BJ (cell line): Measurements from ENCODE around the gene SORL1. TPM values are rescaled to one million over a fixed set of nuclear protein-coding genes. Genes with fewer than 3 reads are reported as not detected.

Source experiments
- CTCF ChIA-PET: fragments of 350-600 bp; formaldehyde crosslinking; extraction: SDS; loops from one replicate; lab custom pipeline; 2021; ENCODE audit warnings: antibody characterized with exemption, inconsistent platforms; lab: Yijun Ruan, JAX
- POLR2A ChIA-PET: fragments of 300-600 bp; sonication (Branson Sonifier 250); formaldehyde crosslinking; extraction: SDS; loops from one replicate; lab custom pipeline; 2021; ENCODE audit warnings: antibody characterized with exemption; lab: Charles Lee
- DNase-seq: peaks from one replicate; pipeline ENCODE4 v3.0.0-alpha.2; 2011; ENCODE audit warnings: low read depth
- H3K27me3 ChIP-seq: 2 replicates; pipeline ENCODE4 v1.6.0; 2011; ENCODE audit warnings: low read length; ENCODE audit not compliant: control insufficient read depth, insufficient read depth
- H3K36me3 ChIP-seq: 2 replicates; pipeline ENCODE4 v1.5.1; 2011; ENCODE audit warnings: low read length; ENCODE audit not compliant: control insufficient read depth, insufficient read depth
- H3K4me3 ChIP-seq: 2 replicates; pipeline ENCODE4 v1.5.1; 2011; ENCODE audit warnings: low read depth, mild to moderate bottlenecking, control low read depth, low read length
- CTCF ChIP-seq: IDR thresholded peaks from 2 replicates; pipeline ENCODE4 v1.5.1; 2011; ENCODE audit warnings: low read depth, mild to moderate bottlenecking, control low read depth, inconsistent platforms, low read length, moderate library complexity; ENCODE audit not compliant: insufficient read depth
- polyA plus RNA-seq: library from polyadenylated mRNA; depleted of rRNA; stranded (reverse); fragments of >200 nt; gene quantifications from 2 replicates; pipeline ENCODE4 v1.2.3, GENCODE V29; 2011

The SORL1 gene
- polyA plus RNA-seq, 1 experiment, result 1.4 TPM

- no peak for DNase-seq
- ChIA-PET CTCF (interaction anchor here (0.9 to 2.3 kb wide), 2 partner anchors 13 to 14 kb away, joined by 3 to 7 read pairs; no protein-coding TSS in a partner anchor), POLR2A (no interaction called here)
- no peak for TF ChIP-seq CTCF
- Histone ChIP-seq H3K36me3 (no peaks in the 10 kb centered on the region), H3K27me3 (no peaks in the 10 kb centered on the region), H3K4me3 (no peak overlapping the region)
Measured at GRCh38 chr11:121578251-121578976, 126.3 kb downstream of the SORL1 start.

- no peaks in the 10 kb centered on the region for H3K27me3 ChIP-seq
- H3K36me3 ChIP-seq, result no peaks in the 10 kb centered on the region
- H3K4me3 ChIP-seq, result no peak overlapping the region
- TF ChIP-seq CTCF, result no peak
- ChIA-PET CTCF (interaction anchor here (2.4 kb wide), 1 partner anchor 11 kb away, joined by 7 read pairs; no protein-coding TSS in a partner anchor), POLR2A (interaction anchor here (0.6 kb wide), 1 partner anchor 1449 kb away, joined by 3 read pairs; no protein-coding TSS in a partner anchor)
- no peak for DNase-seq
Measured at GRCh38 chr11:121580154-121580553, 128.0 kb downstream of the SORL1 start.

GRCh38 chr11:121581607-121582006 lies 129.5 kb downstream of the SORL1 start:
- H3K27me3 ChIP-seq, result no peaks in the 10 kb centered on the region
- no peaks in the 10 kb centered on the region for H3K36me3 ChIP-seq
- ChIA-PET POLR2A (interaction anchor here (0.6 kb wide), 1 partner anchor 491 kb away, joined by 3 read pairs; no protein-coding TSS in a partner anchor), CTCF (interaction anchor here (1.0 to 2.4 kb wide), 3 partner anchors 10 to 16 kb away, joined by 3 to 7 read pairs (median 3); no protein-coding TSS in a partner anchor)
- H3K4me3 ChIP-seq, result no peak overlapping the region
- TF ChIP-seq CTCF, result no peak
- no peak for DNase-seq

GRCh38 chr11:121582296-121582695 lies 130.2 kb downstream of the SORL1 start:
- no peak for DNase-seq

More at GRCh38 chr11:121582296-121582695, 130.2 kb downstream of the SORL1 start:
- ChIA-PET POLR2A (interaction anchor here (0.6 kb wide), 1 partner anchor 490 kb away, joined by 3 read pairs; no protein-coding TSS in a partner anchor), CTCF (interaction anchor here (1.0 to 2.4 kb wide), 2 partner anchors 9 to 14 kb away, joined by 3 to 7 read pairs; no protein-coding TSS in a partner anchor)
- Histone ChIP-seq H3K4me3 (no peak overlapping the region), H3K36me3 (no peaks in the 10 kb centered on the region), H3K27me3 (no peaks in the 10 kb centered on the region)
- no peak for TF ChIP-seq CTCF
